Iris pigment epithelial cell (primary cell): Measurements from ENCODE around the gene ODC1.

Source experiments
- DNase-seq: peaks from one replicate; pipeline ENCODE4 v3.0.0-alpha.2; 2011; ENCODE audit warnings: low read depth

Gene ODC1

GRCh38 chr2:10400002-10400401, 48.1 kb downstream of the ODC1 start:
- no peak for DNase-seq

- no peak for DNase-seq
These were observed 48.8 kb downstream of the ODC1 start for GRCh38 chr2:10399358-10399757.

- no peak for DNase-seq
These were observed 49.6 kb downstream of the ODC1 start for GRCh38 chr2:10398496-10398895.

GRCh38 chr2:10397878-10398277, 50.2 kb downstream of the ODC1 start:
- no peak for DNase-seq

GRCh38 chr2:10397297-10397875, 50.7 kb downstream of the ODC1 start:
- DNase-seq, result no peak

- no peak for DNase-seq
These were observed 51.7 kb downstream of the ODC1 start for GRCh38 chr2:10396464-10396863.

GRCh38 chr2:10395893-10396292, 52.2 kb downstream of the ODC1 start:
- DNase-seq, result no peak

- DNase-seq, result no peak
These were observed 54.5 kb downstream of the ODC1 start for GRCh38 chr2:10393640-10393982.

- DNase-seq, result no peak
These were observed 55.0 kb downstream of the ODC1 start for GRCh38 chr2:10392951-10393639.

GRCh38 chr2:10392548-10392947, 55.6 kb downstream of the ODC1 start:
- no peak for DNase-seq

GRCh38 chr2:10392100-10392499, 56.0 kb downstream of the ODC1 start:
- DNase-seq, result no peak

- no peak for DNase-seq
These were observed 57.7 kb downstream of the ODC1 start for GRCh38 chr2:10390369-10390801.
